ENCODE results near the gene DLGAP1.

- TF ChIP-seq POLR2A (IDR thresholded peaks at IDR 0.05; ENCODE audit: low read depth) (no peak), EP300 (IDR thresholded peaks at IDR 0.05) (no peak), POLR2AphosphoS5 (IDR thresholded peaks at IDR 0.05) (no peak), CTCF (IDR thresholded peaks at IDR 0.05) (no peak)
These were observed 959.2 kb downstream of the DLGAP1 start for GRCh38 chr18:3495691-3496430.
